SK-N-SH treated with all-trans-retinoic acid at 6 μM for 48 hours (cell line): ENCODE data around the gene ATP7B.

Experiments used
- CSDC2 ChIP-seq: fragments of 250-450 bp; sonication (Bioruptor Pico); IDR thresholded peaks from 2 replicates; pipeline ENCODE4 v1.5.0; 2020; ENCODE audit warnings: mild to moderate bottlenecking, moderate library complexity
- ISL1 ChIP-seq: fragments of 250-450 bp; sonication (Bioruptor Pico); IDR thresholded peaks from 2 replicates; pipeline ENCODE4 v2.1.2; 2022; ENCODE audit warnings: mild to moderate bottlenecking, moderate library complexity
- POU6F1 ChIP-seq: fragments of 250-450 bp; sonication (Bioruptor Pico); IDR thresholded peaks from 2 replicates; pipeline ENCODE4 v1.8.0; 2021; ENCODE audit warnings: low read depth, mild to moderate bottlenecking, moderate library complexity, borderline replicate concordance
- PPARA ChIP-seq: fragments of 250-450 bp; sonication (Bioruptor Pico); IDR thresholded peaks from 2 replicates; pipeline ENCODE4 v1.5.0; 2020; ENCODE audit warnings: mild to moderate bottlenecking, borderline replicate concordance
- SNAI2 ChIP-seq: fragments of 250-450 bp; sonication (Bioruptor Pico); IDR thresholded peaks from 2 replicates; pipeline ENCODE4 v1.5.0; 2020; ENCODE audit warnings: mild to moderate bottlenecking, moderate library complexity
- TOX ChIP-seq: fragments of 250-450 bp; sonication (Bioruptor Pico); IDR thresholded peaks from 2 replicates; pipeline ENCODE4 v1.8.0; 2021; ENCODE audit warnings: mild to moderate bottlenecking, moderate library complexity, borderline replicate concordance
- ZFP30 ChIP-seq: fragments of 450-650 bp; formaldehyde crosslinking; IDR thresholded peaks from 2 replicates; pipeline ENCODE4 v1.5.0; 2022; ENCODE audit warnings: mild to moderate bottlenecking, moderate library complexity
- ZNF8 ChIP-seq: fragments of 450-650 bp; formaldehyde crosslinking; IDR thresholded peaks from 2 replicates; pipeline ENCODE4 v1.5.0; 2020; ENCODE audit warnings: mild to moderate bottlenecking, moderate library complexity

- no peak for TF ChIP-seq PPARA (CRISPR knock-in tag)
- no peak for TF ChIP-seq ZFP30
- no peak for TF ChIP-seq ZNF8
- no peak for TF ChIP-seq SNAI2
- TF ChIP-seq CSDC2 (CRISPR knock-in tag) = no peak
- no peak for TF ChIP-seq POU6F1 (CRISPR knock-in tag)
- TF ChIP-seq TOX (CRISPR knock-in tag) = no peak
- TF ChIP-seq ISL1 (CRISPR knock-in tag) = no peak
Observed at GRCh38 chr13:51974482-51974881, 36.8 kb downstream of the ATP7B start.
